SHP77 treated with DMSO at 0.1 percent for 48 hours (cell line): ENCODE results near the gene NHS.

ENCODE experiments used
- DNase-seq: peaks from one replicate; lab custom pipeline; 2025; lab: John Stamatoyannopoulos, UW

NHS gene

GRCh38 chrX:17374619-17375366, at the start of gene NHS:
Gene NHS (plus strand): TSS chrX:17375200. CDS start chrX:17375758, 558 bp downstream.
- peak; percentile 21 for DNase-seq

GRCh38 chrX:17328837-17329236, 46.2 kb upstream of the NHS start:
- no peak for DNase-seq

- no peak for DNase-seq
These were observed 38.6 kb upstream of the NHS start for GRCh38 chrX:17336377-17336776.

- DNase-seq, result no peak
These were observed 19.0 kb upstream of the NHS start for GRCh38 chrX:17355976-17356375.

GRCh38 chrX:17359500-17359899, 15.5 kb upstream of the NHS start:
- DNase-seq, result no peak

- DNase-seq, result no peak
These were observed 13.4 kb upstream of the NHS start for GRCh38 chrX:17361620-17362019.

- no peak for DNase-seq
These were observed 7.0 kb upstream of the NHS start for GRCh38 chrX:17368002-17368401.

GRCh38 chrX:17369309-17369708, 5.7 kb upstream of the NHS start:
- no peak for DNase-seq

- no peak for DNase-seq
These were observed 4.8 kb upstream of the NHS start for GRCh38 chrX:17370191-17370590.

GRCh38 chrX:17372052-17372451, 2.9 kb upstream of the NHS start:
- DNase-seq, result no peak

- peak; percentile 1 for DNase-seq
These were observed 1.7 kb upstream of the NHS start for GRCh38 chrX:17373337-17373736.

GRCh38 chrX:17375367-17375636, 302 bp downstream of the NHS start:
- no peak for DNase-seq

- DNase-seq, result no peak
These were observed 834 bp downstream of the NHS start for GRCh38 chrX:17375637-17376430.

- DNase-seq, result no peak
These were observed 1.6 kb downstream of the NHS start for GRCh38 chrX:17376431-17377077.

- DNase-seq, result peak; percentile 51
These were observed 2.2 kb downstream of the NHS start for GRCh38 chrX:17377091-17377717.

GRCh38 chrX:17377795-17378194, 2.8 kb downstream of the NHS start:
- no peak for DNase-seq

GRCh38 chrX:17380221-17380620, 5.2 kb downstream of the NHS start:
- no peak for DNase-seq

GRCh38 chrX:17390419-17390850, 15.4 kb downstream of the NHS start:
- no peak for DNase-seq

GRCh38 chrX:17395154-17395553, 20.2 kb downstream of the NHS start:
- no peak for DNase-seq

GRCh38 chrX:17397074-17397473, 22.1 kb downstream of the NHS start:
- no peak for DNase-seq

GRCh38 chrX:17403189-17403691, 28.2 kb downstream of the NHS start:
- no peak for DNase-seq

- DNase-seq, result no peak
These were observed 29.0 kb downstream of the NHS start for GRCh38 chrX:17403972-17404371.
